Activated CD8-positive, alpha-beta memory T cell treated with anti-CD3 and anti-CD28 coated beads, Interleukin-2, amount 50 U/mL, for 48 hours (primary cell): ENCODE data around the gene PTGDR.
A peak's percentile ranks its signal among the peaks of the same experiment; 100 is the strongest.

Experiments used
- DNase-seq: peaks from one replicate; pipeline ENCODE4 v3.0.0-alpha.2; 2020

Gene PTGDR

DNA sequence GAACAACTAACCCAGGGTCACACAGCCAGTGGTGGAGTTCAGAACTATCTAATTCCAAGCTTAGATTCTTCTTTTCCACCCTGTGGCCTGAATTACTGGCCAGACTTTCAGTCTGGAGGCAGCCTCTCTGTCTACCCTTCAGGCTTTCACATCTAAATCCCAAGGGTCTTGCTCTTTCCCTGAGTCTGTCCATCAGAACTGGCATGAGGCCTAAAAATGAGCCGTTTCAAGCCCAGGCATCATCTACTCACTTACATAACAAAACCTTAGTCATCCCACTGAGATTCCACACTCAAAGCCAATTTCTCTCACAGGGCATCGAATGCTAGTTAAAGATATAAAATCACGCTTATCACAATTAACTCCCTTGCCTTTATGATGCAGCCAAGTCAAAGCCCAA is 1.3 kb upstream of the PTGDR start:
- no peak for DNase-seq

DNA sequence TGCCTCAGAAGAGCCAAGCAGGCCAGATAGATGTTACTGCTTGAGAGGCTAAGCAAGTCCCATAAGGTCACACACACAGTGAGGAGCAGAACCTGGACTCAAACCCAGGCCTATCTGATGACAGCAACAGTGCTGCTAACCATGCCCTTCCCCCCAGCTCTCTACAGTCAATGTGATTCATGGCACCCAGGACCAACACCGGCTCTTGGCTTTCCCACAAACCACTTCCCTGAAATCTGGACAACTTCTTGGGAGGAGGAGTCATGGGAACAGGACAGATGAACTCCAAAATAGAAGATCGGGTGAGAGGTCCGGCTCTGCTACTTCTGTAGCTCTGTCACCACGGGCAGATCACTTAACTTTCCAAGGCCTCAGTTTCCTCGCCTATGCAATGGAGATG is 716 bp upstream of the PTGDR start:
- no peak for DNase-seq

DNA sequence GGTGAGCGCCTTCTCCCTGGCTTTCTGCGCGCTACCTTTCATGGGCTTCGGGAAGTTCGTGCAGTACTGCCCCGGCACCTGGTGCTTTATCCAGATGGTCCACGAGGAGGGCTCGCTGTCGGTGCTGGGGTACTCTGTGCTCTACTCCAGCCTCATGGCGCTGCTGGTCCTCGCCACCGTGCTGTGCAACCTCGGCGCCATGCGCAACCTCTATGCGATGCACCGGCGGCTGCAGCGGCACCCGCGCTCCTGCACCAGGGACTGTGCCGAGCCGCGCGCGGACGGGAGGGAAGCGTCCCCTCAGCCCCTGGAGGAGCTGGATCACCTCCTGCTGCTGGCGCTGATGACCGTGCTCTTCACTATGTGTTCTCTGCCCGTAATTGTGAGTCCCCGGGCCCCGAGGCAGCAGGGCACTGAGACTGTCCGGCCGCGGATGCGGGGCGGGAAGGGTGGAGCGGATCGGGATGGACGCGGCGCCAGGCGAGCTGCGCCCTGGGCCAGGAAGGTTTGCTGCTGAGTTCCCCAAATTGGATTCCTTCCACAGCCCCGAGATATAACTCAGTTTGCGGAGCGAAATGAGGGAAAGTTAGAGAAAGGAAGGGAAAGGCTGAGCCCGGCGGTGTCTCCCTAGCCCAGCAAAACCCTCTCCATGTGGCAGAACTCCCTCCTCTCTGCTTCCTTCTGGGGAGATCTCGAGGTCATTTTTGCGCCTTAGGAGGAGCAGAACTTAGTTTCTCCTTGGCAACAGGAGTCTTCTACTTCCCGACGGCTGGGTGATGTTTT is 972 bp downstream of the PTGDR start:
- peak; percentile 65 for DNase-seq

DNA sequence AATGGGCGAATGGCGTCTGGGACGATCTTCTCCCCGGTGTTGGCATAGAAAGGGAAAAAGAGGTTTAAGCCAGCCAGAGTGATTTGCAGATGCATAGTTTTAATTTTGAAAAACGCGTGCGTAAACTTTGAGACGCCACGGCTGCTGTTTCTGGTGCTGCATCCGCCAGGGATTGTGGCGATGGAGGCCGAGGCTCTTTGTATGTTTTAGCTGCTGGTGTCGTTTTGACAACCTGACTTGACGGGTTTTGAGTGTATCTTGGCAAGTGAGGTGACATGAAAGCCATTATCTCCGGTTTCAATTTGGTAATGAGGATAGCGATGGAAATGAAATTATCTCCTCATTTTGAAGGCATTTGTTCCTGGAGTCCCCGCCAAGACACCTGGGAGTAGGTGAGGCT is 1.6 kb downstream of the PTGDR start:
- no peak for DNase-seq

DNA sequence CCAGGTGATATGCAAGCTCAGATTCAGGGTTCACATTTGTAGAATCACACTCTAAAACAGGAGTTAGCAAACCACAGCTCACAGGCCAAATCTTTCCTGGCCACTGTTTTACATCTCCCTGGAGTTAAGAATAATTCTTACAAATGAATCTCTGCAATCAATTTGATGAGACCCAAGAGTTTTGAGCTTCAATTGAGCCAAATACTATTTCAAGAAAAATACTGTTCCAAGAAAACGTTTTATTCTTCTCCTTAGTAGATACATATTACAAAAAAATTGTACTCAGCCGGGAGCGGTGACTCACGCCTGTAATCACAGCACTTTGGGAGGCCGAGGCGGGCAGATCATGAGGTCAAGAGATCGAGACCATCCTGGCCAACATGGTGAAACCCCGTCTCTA is 2.5 kb downstream of the PTGDR start:
- no peak for DNase-seq

DNA sequence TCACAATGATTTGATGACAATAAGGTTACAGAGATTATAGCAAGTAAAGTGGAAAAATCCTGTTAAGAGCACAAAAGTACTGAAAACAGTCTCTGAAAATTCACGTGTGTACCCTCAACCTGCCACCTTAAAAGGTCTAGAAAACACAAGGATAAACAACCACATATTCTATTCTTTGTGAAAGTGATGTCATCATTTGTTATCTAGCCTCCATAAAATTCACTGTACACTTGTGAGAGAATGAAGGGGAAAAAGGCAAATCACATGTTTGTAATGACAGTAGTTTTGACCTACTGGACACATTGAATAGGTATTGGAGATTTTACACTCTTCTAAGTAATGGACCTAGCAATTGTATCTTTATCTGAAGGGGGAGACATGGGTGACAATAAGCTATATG is 4.0 kb downstream of the PTGDR start:
- no peak for DNase-seq

DNA sequence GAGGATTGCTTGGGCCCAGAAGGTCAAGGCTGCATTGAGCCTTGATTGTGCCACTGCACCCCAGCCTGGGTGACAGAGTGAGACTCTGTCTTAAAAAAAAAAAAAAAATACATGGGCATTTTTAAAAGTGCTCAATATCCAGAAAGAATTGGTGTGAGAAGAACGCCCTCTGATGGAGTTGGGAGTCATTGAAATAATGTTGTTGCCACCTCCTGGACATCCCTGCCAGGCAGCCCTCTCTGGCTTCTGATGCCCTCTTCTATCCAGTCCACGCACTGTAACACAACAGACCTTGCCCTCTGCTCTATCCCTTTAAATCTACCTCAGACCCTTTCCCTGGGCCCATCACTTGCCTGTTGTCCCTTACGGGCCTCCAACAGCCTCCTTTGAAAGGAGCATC is 4.9 kb downstream of the PTGDR start:
- no peak for DNase-seq

DNA sequence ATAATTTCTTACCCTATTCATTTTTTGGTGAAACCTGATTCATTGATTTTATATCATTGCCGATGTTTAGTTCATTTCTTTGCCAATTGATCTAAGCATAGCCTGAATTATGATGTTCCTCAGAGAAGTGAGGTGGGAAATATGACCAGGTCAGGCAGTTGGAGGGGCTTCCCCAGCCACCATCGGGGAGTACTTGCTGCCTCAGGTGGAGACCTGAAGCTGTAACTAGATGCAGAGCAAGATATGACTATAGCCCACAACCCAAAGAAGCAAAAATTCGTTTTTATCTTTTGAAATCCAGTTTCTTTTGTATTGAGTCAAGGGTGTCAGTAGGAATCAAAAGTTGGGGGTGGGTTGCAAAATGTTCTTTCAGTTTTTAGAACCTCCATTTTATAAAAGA is 7.9 kb downstream of the PTGDR start:
- DNase-seq, result no peak

DNA sequence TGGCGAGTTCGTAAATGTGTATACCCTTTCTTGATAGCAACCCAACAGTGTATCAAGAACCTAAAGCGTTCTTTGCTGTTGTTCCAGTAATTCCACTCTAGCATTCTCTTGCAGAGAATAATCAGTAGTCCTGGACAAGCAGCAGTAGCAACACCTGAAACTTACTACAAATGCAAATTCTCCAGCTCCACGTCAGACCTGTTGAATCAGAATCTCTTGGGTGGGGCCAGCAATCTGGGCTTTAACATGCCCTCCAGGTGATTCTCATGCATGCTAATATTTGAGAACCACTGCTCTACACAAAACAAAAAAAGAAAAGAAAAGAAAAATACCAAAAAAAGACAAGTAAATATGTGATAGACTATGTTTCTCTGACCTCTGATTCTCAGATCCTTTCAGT is 10.1 kb downstream of the PTGDR start:
- no peak for DNase-seq

DNA sequence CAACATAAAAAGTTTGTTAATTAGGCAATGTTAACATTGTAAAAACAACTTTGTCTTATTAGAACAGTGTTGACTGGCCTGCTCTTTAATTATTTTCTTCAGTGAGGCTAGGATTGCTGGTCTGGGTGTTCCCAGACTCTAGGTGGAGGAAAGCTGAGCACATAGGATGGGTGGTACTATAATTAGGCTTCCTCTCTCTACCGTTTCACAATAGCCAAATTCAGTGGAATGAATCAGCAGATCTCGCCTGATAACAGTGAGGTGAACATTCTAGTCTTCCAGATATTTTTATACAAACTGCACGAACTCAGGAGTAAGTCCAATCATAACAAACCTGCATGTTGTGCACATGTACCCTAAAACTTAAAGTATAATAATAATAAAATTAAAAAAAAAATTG is 11.9 kb downstream of the PTGDR start:
- DNase-seq, result no peak

DNA sequence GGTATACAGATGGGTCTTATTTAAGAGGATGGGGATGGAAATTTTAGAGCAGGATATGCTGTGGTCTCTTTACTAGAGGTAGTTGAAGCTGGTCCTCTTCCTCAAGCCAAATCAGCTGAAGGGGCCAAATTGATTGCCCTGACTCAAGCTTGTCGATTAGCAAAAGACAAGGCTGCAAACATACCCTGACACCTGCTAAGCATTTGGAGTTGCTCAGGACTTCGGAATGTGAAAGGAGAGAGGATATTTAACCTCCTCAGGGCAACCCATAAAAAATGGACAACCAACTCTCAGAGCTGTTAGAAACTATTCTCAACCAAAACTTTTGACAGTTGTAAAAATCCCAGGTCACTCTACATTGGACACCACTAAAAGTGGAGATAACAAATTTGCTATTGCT is 15.6 kb downstream of the PTGDR start:
- no peak for DNase-seq

DNA sequence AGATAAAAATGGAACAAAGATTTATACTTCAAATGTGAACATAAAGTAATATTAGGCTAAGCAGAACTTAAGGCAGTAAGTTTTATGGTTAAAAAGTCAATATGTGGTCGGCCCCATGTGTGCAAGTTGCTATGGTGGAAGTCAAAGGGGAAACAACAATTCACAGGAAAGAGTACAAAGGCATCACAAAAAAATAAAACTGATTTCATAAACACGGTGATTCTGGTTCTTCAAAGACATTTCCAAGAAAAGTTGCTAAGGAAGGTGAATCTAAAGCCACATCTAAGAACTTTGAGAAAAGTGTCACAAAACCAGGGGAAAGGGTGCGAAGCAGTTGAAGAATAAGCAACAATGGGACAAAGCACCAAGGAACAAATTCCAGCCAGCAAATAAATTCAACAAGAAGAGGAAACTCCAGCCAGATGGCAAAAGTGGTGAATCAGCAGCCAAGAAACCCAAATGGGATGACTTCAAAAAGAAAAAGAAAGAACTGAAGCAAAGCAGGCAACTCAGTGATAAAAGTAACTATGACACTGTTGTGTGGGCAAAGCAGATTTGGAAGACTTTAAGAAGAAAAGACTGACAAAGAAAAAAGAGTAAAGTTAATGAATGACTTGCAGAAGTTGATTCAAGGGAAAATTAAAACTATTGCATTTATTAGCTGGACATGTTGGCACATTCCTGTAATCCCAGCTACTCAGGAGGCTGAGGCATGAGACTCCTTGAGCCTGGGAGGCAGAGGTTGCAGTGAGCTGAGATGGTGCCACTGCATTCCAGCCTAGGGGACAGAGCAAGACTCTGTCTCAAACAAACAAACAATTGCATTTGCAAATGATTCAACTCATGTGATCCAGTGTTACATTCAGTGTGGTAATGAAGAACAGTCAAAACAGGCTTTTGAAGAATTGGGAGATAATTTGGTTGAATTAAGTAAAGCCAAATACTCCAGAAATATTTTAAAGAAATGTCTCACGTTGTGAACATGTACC is 19.5 kb downstream of the PTGDR start:
- DNase-seq, result no peak

DNA sequence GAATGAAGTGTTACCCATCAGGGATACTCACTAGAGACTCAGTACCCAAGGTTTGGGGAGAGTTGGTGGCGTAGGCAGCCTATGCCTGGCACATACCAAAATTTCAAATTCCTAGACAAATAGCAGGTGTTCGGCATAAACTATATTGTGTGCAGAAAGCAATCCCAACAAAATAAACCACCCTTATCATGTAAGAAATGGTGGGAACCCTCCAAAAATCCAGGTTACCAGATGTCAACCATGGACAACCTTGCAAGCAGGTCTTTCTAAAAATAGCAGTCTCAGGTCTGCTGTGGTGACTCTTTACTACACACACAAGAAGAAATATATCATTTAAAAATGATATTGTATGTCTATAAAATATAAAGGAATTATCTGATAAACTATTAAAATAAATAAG is 28.9 kb downstream of the PTGDR start:
- DNase-seq, result no peak

DNA sequence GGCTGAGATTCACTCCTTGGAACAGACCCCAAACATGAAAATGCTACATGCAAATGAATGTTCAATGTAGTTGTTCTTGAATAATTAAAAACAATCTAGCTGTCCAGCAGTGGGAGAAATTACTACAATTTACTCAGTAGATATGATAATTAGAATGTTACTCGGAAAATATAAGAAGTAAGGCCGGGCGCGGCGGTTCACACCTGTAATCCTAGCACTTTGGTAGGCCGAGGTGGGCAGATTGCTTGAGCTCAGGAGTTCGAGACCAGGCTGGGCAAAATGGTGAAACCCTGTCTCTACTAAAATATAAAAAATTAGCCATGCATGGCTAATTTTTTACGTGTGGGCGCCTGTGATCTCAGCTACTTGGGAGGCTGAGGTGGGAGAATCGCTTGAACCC is 31.3 kb downstream of the PTGDR start:
- DNase-seq, result no peak

DNA sequence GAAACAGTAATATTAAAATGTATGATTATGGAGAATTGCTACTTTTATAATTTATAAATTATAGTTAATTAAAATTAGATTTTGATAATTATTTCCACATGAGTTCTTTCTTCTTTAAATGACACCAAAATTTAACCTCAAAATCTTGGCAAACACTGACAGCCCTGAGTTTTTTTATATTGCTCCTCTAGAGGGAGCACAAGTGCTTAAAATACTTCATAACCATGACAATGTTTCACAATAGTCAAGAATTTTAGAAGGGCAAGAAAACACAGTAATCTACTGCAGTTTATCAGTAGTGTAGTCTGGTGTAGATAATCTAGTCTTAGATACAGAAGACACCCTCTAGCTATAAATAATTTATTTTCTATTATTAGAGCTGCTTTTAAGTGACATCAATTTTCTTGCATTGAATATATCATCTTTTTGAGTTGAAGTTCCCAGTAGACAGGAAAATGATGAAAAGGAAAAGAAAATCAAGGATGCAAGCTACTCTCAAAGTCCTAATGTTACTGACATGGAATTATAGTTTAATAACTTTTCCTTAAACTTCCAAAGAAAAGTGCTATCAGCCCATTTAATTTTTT is 32.3 kb downstream of the PTGDR start:
- no peak for DNase-seq

DNA sequence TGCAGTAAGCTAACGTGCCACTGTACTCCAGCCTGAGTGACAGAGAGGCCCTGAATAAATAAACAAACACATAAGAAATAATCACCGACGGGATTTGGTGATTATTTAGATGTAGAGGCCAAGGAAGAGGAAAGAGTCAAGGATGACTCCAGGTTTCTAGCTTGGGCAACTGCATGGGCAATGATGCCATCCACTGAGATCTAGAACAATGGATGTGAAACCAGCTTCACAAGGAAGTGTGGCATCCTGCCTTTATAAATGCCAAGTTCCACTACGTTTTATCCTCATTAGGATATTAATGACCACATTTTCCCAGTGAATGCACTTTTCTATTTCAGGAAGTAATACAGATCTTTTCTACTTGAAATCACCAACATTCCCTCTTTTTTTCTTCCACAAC is 35.7 kb downstream of the PTGDR start:
- DNase-seq, result no peak

DNA sequence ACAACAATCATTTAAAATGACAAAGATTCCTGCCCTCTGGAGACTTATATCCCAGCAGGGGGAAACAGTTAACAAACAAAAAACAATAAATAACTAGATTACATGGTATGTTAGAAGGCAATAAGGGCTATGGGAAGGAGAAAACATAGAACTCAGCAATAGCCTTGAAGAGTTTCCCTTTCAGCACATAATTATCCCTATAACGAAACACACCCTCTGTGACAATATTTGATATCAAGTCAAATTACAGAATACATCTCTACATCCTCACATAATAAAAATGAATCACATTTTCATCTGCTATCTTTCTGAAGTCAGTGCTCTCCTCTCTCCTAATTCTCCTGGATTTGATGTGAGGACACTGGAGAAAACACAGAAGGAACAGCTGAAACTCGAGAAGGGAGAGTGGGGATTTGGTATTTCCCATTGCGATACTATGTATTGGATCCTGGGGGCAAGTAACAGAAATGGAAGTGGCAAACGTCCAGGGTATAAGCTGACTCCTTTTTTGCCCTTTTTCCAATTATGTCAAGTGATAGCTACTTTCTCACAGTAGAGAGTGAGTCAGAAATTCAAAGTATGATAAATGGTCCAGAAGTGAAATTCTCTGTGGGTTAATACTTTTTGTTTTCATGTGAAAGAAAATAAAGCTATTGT is 36.9 kb downstream of the PTGDR start:
- DNase-seq, result no peak

DNA sequence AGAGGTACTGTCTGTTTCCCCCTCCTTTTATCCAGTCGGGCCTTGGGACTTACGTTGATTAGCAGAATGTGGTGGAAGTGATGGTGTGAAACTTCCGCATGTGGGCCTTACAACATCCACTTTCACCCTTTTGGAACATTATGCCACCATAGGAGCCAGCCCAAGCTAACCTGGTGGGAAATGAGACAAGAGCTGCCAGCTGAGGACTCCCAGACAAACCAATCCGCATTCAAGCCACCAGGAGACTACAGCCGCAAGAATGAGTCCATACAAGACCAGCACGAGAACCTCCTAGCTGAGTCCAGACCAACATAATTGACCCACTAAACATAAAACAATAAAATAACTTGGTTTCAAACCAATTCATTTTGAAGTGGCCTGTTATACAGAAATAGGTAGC is 37.5 kb downstream of the PTGDR start:
- DNase-seq, result no peak

DNA sequence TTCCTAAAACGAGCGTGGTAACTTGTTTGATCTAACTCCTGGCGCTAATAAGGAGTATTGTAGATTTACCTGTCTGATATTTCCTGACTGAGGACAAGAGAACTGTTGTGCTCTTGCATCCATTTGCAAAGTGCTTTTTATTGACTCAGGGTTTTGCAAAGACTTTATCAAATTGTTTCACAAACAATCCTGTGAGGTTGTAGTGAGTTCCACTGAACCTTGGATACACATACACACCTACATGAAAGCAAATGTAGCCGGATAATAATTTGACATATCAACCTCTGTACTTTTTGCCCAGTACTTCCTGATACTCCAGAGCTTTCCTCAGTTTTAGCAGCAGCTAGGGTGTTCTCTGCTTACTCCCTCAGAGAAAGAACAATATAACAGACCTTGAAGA is 39.9 kb downstream of the PTGDR start:
- DNase-seq, result no peak

DNA sequence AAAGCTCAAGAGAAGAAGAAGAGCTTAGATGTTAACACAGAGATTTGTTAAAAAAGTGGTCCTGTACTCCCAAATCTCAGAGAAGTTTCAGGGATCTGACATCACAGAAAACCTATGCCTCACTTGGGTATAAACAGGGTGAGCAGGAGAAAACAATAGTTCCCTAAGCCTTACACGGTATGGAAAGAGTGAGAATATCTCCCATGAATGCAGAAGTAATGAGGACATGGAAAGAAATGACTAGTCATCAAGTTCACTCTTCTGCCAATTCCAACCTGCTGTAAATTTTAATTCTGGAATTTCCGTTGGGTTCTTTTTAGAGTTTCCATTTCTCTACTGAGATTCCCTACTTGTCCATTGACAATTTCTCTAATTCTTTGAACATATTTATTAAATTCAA is 40.4 kb downstream of the PTGDR start:
- no peak for DNase-seq

DNA sequence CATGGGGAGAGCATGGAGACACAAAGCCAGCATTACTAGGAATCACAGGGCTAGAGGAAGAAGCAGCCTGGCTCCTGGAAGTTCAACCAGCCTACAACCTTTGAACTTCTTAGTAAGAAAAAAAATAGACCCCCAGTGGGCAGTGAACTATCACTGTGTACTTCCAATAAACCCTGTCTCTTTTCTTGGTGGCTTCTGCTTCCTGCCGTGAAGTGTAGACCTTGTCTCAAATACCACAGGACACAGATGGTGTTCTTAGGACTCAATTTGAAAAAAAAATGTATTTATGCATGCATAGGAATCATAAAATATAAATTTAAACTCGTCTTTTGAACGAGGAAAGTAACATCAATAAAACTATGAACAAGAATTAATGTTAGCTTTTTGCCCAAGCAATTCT is 43.0 kb downstream of the PTGDR start:
- no peak for DNase-seq

DNA sequence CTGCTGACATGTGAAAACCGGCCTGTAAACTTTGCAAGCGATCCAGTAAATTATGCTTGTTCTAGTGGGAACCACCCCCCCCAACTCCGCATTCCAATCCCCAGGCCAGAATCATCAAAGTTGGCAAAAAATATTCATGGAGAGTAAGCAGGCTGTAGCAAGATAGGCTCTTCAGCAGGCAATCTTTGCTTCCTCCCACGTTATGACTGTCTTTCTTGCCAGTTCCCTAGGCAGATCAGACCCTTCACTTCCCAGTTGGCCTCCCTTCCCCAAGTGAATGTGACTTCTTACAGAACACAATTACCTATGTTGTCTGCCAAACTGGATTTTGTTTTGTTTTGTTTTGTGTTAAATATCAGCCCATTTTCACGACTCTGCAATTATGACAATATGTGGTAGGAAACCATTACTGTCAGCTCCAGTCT is 45.4 kb downstream of the PTGDR start:
- DNase-seq, result no peak

DNA sequence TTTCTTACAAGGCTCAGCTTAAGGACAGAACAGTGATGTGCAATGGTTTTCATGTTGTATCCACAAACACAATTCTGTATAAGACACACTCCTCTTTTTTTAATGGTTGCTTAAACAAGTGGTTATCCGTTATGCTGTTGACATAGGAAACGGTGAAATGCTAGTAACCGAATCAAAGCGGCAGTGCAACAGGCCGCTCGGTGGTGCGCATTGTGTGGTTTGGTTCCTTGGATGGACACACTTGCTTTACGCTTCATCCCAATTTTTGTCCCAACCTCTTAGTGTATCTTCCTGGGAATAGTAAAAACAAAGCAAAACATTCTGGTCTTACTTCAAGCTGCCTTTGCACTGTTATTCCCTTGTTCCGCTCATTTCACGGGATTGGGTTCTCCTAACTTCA is 46.0 kb downstream of the PTGDR start:
- no peak for DNase-seq
